ENCODE results near the gene CCDC6.

GRCh38 chr10:59745163-59745650 is 161.1 kb downstream of the CCDC6 start:
- TF ChIP-seq POLR2A (IDR thresholded peaks at IDR 0.05; ENCODE audit: low read depth, low read length) = no peak
- TF ChIP-seq, protein P1, sequence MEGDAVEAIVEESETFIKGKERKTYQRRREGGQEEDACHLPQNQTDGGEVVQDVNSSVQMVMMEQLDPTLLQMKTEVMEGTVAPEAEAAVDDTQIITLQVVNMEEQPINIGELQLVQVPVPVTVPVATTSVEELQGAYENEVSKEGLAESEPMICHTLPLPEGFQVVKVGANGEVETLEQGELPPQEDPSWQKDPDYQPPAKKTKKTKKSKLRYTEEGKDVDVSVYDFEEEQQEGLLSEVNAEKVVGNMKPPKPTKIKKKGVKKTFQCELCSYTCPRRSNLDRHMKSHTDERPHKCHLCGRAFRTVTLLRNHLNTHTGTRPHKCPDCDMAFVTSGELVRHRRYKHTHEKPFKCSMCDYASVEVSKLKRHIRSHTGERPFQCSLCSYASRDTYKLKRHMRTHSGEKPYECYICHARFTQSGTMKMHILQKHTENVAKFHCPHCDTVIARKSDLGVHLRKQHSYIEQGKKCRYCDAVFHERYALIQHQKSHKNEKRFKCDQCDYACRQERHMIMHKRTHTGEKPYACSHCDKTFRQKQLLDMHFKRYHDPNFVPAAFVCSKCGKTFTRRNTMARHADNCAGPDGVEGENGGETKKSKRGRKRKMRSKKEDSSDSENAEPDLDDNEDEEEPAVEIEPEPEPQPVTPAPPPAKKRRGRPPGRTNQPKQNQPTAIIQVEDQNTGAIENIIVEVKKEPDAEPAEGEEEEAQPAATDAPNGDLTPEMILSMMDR (conservative IDR thresholded peaks at IDR 0.05; ENCODE audit: low read depth, low read length) = no peak
- no peak for TF ChIP-seq RFX5 (IDR thresholded peaks at IDR 0.05; ENCODE audit: low read depth, low read length)
- no peak for TF ChIP-seq BHLHE40 (IDR thresholded peaks at IDR 0.05; ENCODE audit: low read depth, low read length)
- no peak for TF ChIP-seq MAFK (IDR thresholded peaks at IDR 0.05; ENCODE audit: low read depth, low read length)
- no peak for TF ChIP-seq MXI1 (IDR thresholded peaks at IDR 0.05; ENCODE audit: borderline replicate concordance, low read depth, low read length)
- TF ChIP-seq FOS (IDR thresholded peaks at IDR 0.05; ENCODE audit: low read depth, low read length) = no peak
- no peak for TF ChIP-seq NFE2L2 (IDR thresholded peaks at IDR 0.05; ENCODE audit: low read depth, low read length)
- no peak for TF ChIP-seq RCOR1 (IDR thresholded peaks at IDR 0.05; ENCODE audit: insufficient replicate concordance, low read length)
- no peak for TF ChIP-seq MAZ (IDR thresholded peaks at IDR 0.05; ENCODE audit: borderline replicate concordance, low read depth, low read length)

Measured in IMR-90 (cell line).